Measurements from ENCODE around the gene IRAG1.

IRAG1 gene

GRCh38 chr11:10722307-10722706, 28.8 kb upstream of the IRAG1 start:
- Histone ChIP-seq H3K4me3 (ENCODE audit: low read length) (no peak overlapping the region), H3K4me1 (ENCODE audit: insufficient read depth, low read length) (no peaks in the 10 kb centered on the region), H3K36me3 (ENCODE audit: insufficient read depth, low read length) (no peaks in the 10 kb centered on the region), H3K27me3 (ENCODE audit: insufficient read depth, low read length) (no peaks in the 10 kb centered on the region), H3K9me3 (ENCODE audit: low read length) (no peaks in the 10 kb centered on the region), H2AFZ (ENCODE audit: low read depth, low read length) (no peak overlapping the region)

GRCh38 chr11:10720881-10721376, 27.4 kb upstream of the IRAG1 start:
- Histone ChIP-seq H2AFZ (ENCODE audit: low read depth, low read length) (no peak overlapping the region), H3K36me3 (ENCODE audit: insufficient read depth, low read length) (no peaks in the 10 kb centered on the region), H3K4me3 (ENCODE audit: low read length) (no peak overlapping the region), H3K4me1 (ENCODE audit: insufficient read depth, low read length) (no peaks in the 10 kb centered on the region), H3K9me3 (ENCODE audit: low read length) (no peaks in the 10 kb centered on the region), H3K27me3 (ENCODE audit: insufficient read depth, low read length) (no peaks in the 10 kb centered on the region)

GRCh38 chr11:10719616-10720015, 26.1 kb upstream of the IRAG1 start:
- no peaks in the 10 kb centered on the region for H3K4me1 ChIP-seq (ENCODE audit: insufficient read depth, low read length)
- no peaks in the 10 kb centered on the region for H3K9me3 ChIP-seq (ENCODE audit: low read length)
- no peaks in the 10 kb centered on the region for H3K27me3 ChIP-seq (ENCODE audit: insufficient read depth, low read length)
- no peaks in the 10 kb centered on the region for H3K36me3 ChIP-seq (ENCODE audit: insufficient read depth, low read length)
- no peak overlapping the region for H2AFZ ChIP-seq (ENCODE audit: low read depth, low read length)
- H3K4me3 ChIP-seq (ENCODE audit: low read length), result no peak overlapping the region

- H3K27me3 ChIP-seq (ENCODE audit: insufficient read depth, low read length), result no peaks in the 10 kb centered on the region
- H3K4me1 ChIP-seq (ENCODE audit: insufficient read depth, low read length), result no peaks in the 10 kb centered on the region
- no peak overlapping the region for H2AFZ ChIP-seq (ENCODE audit: low read depth, low read length)
- no peak overlapping the region for H3K4me3 ChIP-seq (ENCODE audit: low read length)
- no peaks in the 10 kb centered on the region for H3K9me3 ChIP-seq (ENCODE audit: low read length)
- no peaks in the 10 kb centered on the region for H3K36me3 ChIP-seq (ENCODE audit: insufficient read depth, low read length)
These were observed 23.1 kb upstream of the IRAG1 start for GRCh38 chr11:10716543-10717259.

GRCh38 chr11:10716122-10716521, 22.6 kb upstream of the IRAG1 start:
- Histone ChIP-seq H3K9me3 (ENCODE audit: low read length) (no peaks in the 10 kb centered on the region), H3K27me3 (ENCODE audit: insufficient read depth, low read length) (no peaks in the 10 kb centered on the region), H3K4me1 (ENCODE audit: insufficient read depth, low read length) (no peaks in the 10 kb centered on the region), H3K36me3 (ENCODE audit: insufficient read depth, low read length) (no peaks in the 10 kb centered on the region), H3K4me3 (ENCODE audit: low read length) (no peak overlapping the region), H2AFZ (ENCODE audit: low read depth, low read length) (no peak overlapping the region)

- Histone ChIP-seq H2AFZ (ENCODE audit: low read depth, low read length) (no peak overlapping the region), H3K4me3 (ENCODE audit: low read length) (no peak overlapping the region), H3K9me3 (ENCODE audit: low read length) (no peaks in the 10 kb centered on the region), H3K4me1 (ENCODE audit: insufficient read depth, low read length) (no peaks in the 10 kb centered on the region), H3K27me3 (ENCODE audit: insufficient read depth, low read length) (no peaks in the 10 kb centered on the region), H3K36me3 (ENCODE audit: insufficient read depth, low read length) (no peaks in the 10 kb centered on the region)
These were observed 22.0 kb upstream of the IRAG1 start for GRCh38 chr11:10715571-10715970.

GRCh38 chr11:10709299-10710086, 15.9 kb upstream of the IRAG1 start:
- no peak overlapping the region for H3K4me3 ChIP-seq (ENCODE audit: low read length)
- H3K4me1 ChIP-seq (ENCODE audit: insufficient read depth, low read length), result no peaks in the 10 kb centered on the region
- H3K27me3 ChIP-seq (ENCODE audit: insufficient read depth, low read length), result no peaks in the 10 kb centered on the region

GRCh38 chr11:10708131-10708530, 14.6 kb upstream of the IRAG1 start:
- Histone ChIP-seq H3K4me3 (ENCODE audit: low read length) (no peak overlapping the region), H3K9me3 (ENCODE audit: low read length) (no peaks in the 10 kb centered on the region), H3K36me3 (ENCODE audit: insufficient read depth, low read length) (no peaks in the 10 kb centered on the region), H2AFZ (ENCODE audit: low read depth, low read length) (no peak overlapping the region), H3K4me1 (ENCODE audit: insufficient read depth, low read length) (no peaks in the 10 kb centered on the region), H3K27me3 (ENCODE audit: insufficient read depth, low read length) (no peaks in the 10 kb centered on the region)

More at GRCh38 chr11:10709299-10710086, 15.9 kb upstream of the IRAG1 start:
- Histone ChIP-seq H3K36me3 (ENCODE audit: insufficient read depth, low read length) (no peaks in the 10 kb centered on the region), H2AFZ (ENCODE audit: low read depth, low read length) (no peak overlapping the region), H3K9me3 (ENCODE audit: low read length) (no peaks in the 10 kb centered on the region)

GRCh38 chr11:10701982-10702381, 8.4 kb upstream of the IRAG1 start:
- H3K27me3 ChIP-seq (ENCODE audit: insufficient read depth, low read length), result no peaks in the 10 kb centered on the region

GRCh38 chr11:10699072-10699471, 5.5 kb upstream of the IRAG1 start:
- Histone ChIP-seq H3K4me3 (ENCODE audit: low read length) (no peak overlapping the region), H3K27me3 (ENCODE audit: insufficient read depth, low read length) (no peaks in the 10 kb centered on the region), H3K9me3 (ENCODE audit: low read length) (no peaks in the 10 kb centered on the region), H2AFZ (ENCODE audit: low read depth, low read length) (no peak overlapping the region), H3K4me1 (ENCODE audit: insufficient read depth, low read length) (no peaks in the 10 kb centered on the region), H3K36me3 (ENCODE audit: insufficient read depth, low read length) (no peaks in the 10 kb centered on the region)

More at GRCh38 chr11:10701982-10702381, 8.4 kb upstream of the IRAG1 start:
- Histone ChIP-seq H3K4me1 (ENCODE audit: insufficient read depth, low read length) (no peaks in the 10 kb centered on the region), H3K9me3 (ENCODE audit: low read length) (no peaks in the 10 kb centered on the region), H3K36me3 (ENCODE audit: insufficient read depth, low read length) (no peaks in the 10 kb centered on the region), H3K4me3 (ENCODE audit: low read length) (no peak overlapping the region), H2AFZ (ENCODE audit: low read depth, low read length) (no peak overlapping the region)

- no peaks in the 10 kb centered on the region for H3K36me3 ChIP-seq (ENCODE audit: insufficient read depth, low read length)
- no peaks in the 10 kb centered on the region for H3K27me3 ChIP-seq (ENCODE audit: insufficient read depth, low read length)
- H3K9me3 ChIP-seq (ENCODE audit: low read length), result no peaks in the 10 kb centered on the region
- no peak overlapping the region for H3K4me3 ChIP-seq (ENCODE audit: low read length)
- no peak overlapping the region for H2AFZ ChIP-seq (ENCODE audit: low read depth, low read length)
- no peaks in the 10 kb centered on the region for H3K4me1 ChIP-seq (ENCODE audit: insufficient read depth, low read length)
These were observed 3.7 kb upstream of the IRAG1 start for GRCh38 chr11:10697323-10697620.

- no peaks in the 10 kb centered on the region for H3K9me3 ChIP-seq (ENCODE audit: low read length)
- no peaks in the 10 kb centered on the region for H3K36me3 ChIP-seq (ENCODE audit: insufficient read depth, low read length)
- no peaks in the 10 kb centered on the region for H3K27me3 ChIP-seq (ENCODE audit: insufficient read depth, low read length)
- H3K4me3 ChIP-seq (ENCODE audit: low read length), result no peak overlapping the region
- H3K4me1 ChIP-seq (ENCODE audit: insufficient read depth, low read length), result no peaks in the 10 kb centered on the region
- H2AFZ ChIP-seq (ENCODE audit: low read depth, low read length), result no peak overlapping the region
These were observed 3.1 kb upstream of the IRAG1 start for GRCh38 chr11:10696468-10697322.

GRCh38 chr11:10695833-10696232, 2.3 kb upstream of the IRAG1 start:
- Histone ChIP-seq H3K36me3 (ENCODE audit: insufficient read depth, low read length) (no peaks in the 10 kb centered on the region), H3K4me1 (ENCODE audit: insufficient read depth, low read length) (no peaks in the 10 kb centered on the region), H2AFZ (ENCODE audit: low read depth, low read length) (no peak overlapping the region), H3K9me3 (ENCODE audit: low read length) (no peaks in the 10 kb centered on the region), H3K4me3 (ENCODE audit: low read length) (no peak overlapping the region), H3K27me3 (ENCODE audit: insufficient read depth, low read length) (no peaks in the 10 kb centered on the region)

Measured in neuron (in vitro differentiated cells).